Neuronal stem cell (in vitro differentiated cells): Measurements from ENCODE around the gene PCSK7.
A peak's percentile ranks its signal among the peaks of the same experiment; 100 is the strongest.

Experiments
- DNase-seq: peaks from one replicate; pipeline ENCODE4 v3.0.0-alpha.2; 2013; ENCODE audit warnings: low spot score
- H2AFZ ChIP-seq: one replicate; pipeline ENCODE4 v1.6.1; 2013; ENCODE audit warnings: mild to moderate bottlenecking, low read length, inconsistent platforms
- H2AK5ac ChIP-seq: 2 replicates; pipeline ENCODE4 v1.6.1; 2013; ENCODE audit warnings: low read depth, mild to moderate bottlenecking, inconsistent platforms, low read length, moderate library complexity, mixed read lengths
- H2BK120ac ChIP-seq: 2 replicates; pipeline ENCODE4 v1.6.1; 2013; ENCODE audit warnings: low read depth, mild to moderate bottlenecking, inconsistent platforms, low read length, moderate library complexity, mixed read lengths
- H2BK12ac ChIP-seq: one replicate; pipeline ENCODE4 v1.6.1; 2013; ENCODE audit warnings: low read length, inconsistent platforms
- H2BK15ac ChIP-seq: 2 replicates; pipeline ENCODE4 v1.6.1; 2013; ENCODE audit warnings: mild to moderate bottlenecking, low read length, inconsistent platforms, mixed read lengths
- H2BK5ac ChIP-seq: one replicate; pipeline ENCODE4 v1.6.1; 2013; ENCODE audit warnings: inconsistent platforms, mild to moderate bottlenecking, low read length, moderate library complexity
- H3K14ac ChIP-seq: one replicate; pipeline ENCODE4 v1.6.1; 2013; ENCODE audit warnings: low read length, inconsistent platforms
- H3K18ac ChIP-seq: 2 replicates; pipeline ENCODE4 v1.6.1; 2013; ENCODE audit warnings: low read length, inconsistent platforms
- H3K23ac ChIP-seq: 2 replicates; pipeline ENCODE4 v1.6.1; 2013; ENCODE audit warnings: low read depth, mild to moderate bottlenecking, mixed read lengths, low read length, inconsistent platforms; ENCODE audit not compliant: poor library complexity
- H3K27ac ChIP-seq: replicated peaks from 3 replicates; pipeline ENCODE4 v1.5.1; 2013; ENCODE audit warnings: low read length, inconsistent platforms
- H3K27me3 ChIP-seq, 3 experiments: 2 replicates each; pipeline ENCODE4 v1.6.1; 2013; ENCODE audit warnings: low read length in 3 of 3, mild to moderate bottlenecking in 2 of 3, inconsistent platforms in 1 of 3, low read depth in 1 of 3, mixed read lengths in 1 of 3, moderate library complexity in 1 of 3; ENCODE audit not compliant: control insufficient read depth in 3 of 3, insufficient read depth in 3 of 3
- H3K36me3 ChIP-seq, 2 donors: replicated peaks in 1 of 2; 2 replicates each; pipeline ENCODE4 v1.6.1; 2013; ENCODE audit warnings: low read length in 2 of 2; ENCODE audit not compliant: control insufficient read depth in 2 of 2, insufficient read depth in 2 of 2
- H3K4ac ChIP-seq: 2 replicates; pipeline ENCODE4 v1.6.1; 2013; ENCODE audit warnings: inconsistent platforms, mild to moderate bottlenecking, low read length, moderate library complexity
- H3K4me1 ChIP-seq, 2 donors: 1 replicate in 1 of 2; 2 replicates in 1 of 2; pipeline ENCODE4 v1.6.1; 2013; ENCODE audit warnings: low read length in 2 of 2, low read depth in 1 of 2; ENCODE audit not compliant: control insufficient read depth in 2 of 2, insufficient read depth in 1 of 2
- H3K4me2 ChIP-seq: one replicate; pipeline ENCODE4 v1.6.1; 2013; ENCODE audit warnings: mild to moderate bottlenecking, low read length, inconsistent platforms; ENCODE audit not compliant: insufficient read depth, poor library complexity, severe bottlenecking
- H3K4me3 ChIP-seq, 2 donors: 2 replicates each; pipeline ENCODE4 v1.5.1; 2013; ENCODE audit warnings: low read length in 2 of 2, mild to moderate bottlenecking in 2 of 2, inconsistent platforms in 1 of 2, moderate library complexity in 1 of 2
- H3K79me1 ChIP-seq: one replicate; pipeline ENCODE4 v1.6.1; 2013; ENCODE audit warnings: low read depth, mild to moderate bottlenecking, inconsistent platforms, low read length, moderate library complexity
- H3K9ac ChIP-seq: one replicate; pipeline ENCODE4 v1.6.1; 2013; ENCODE audit warnings: mild to moderate bottlenecking, low read depth, low read length, inconsistent platforms; ENCODE audit not compliant: poor library complexity
- H3K9me3 ChIP-seq, 2 donors: replicated peaks in 1 of 2; 2 replicates each; pipeline versions ENCODE3 to v1.6.1; 2013; ENCODE audit warnings: low read length in 2 of 2, mild to moderate bottlenecking in 2 of 2, inconsistent platforms in 1 of 2, low read depth in 1 of 2, mixed read lengths in 1 of 2, moderate library complexity in 1 of 2; ENCODE audit not compliant: control insufficient read depth in 2 of 2, insufficient read depth in 1 of 2
- H4K8ac ChIP-seq: one replicate; pipeline ENCODE4 v1.6.1; 2013; ENCODE audit warnings: low read depth, mild to moderate bottlenecking, inconsistent platforms, low read length, moderate library complexity
- H4K91ac ChIP-seq: one replicate; pipeline ENCODE4 v1.6.1; 2013; ENCODE audit warnings: low read length, low read depth, mild to moderate bottlenecking, inconsistent platforms; ENCODE audit not compliant: poor library complexity
- WGBS, 2 donors: extraction: QIAGEN DNeasy Blood & Tissue Kit; methylation state at CpG; one replicate each; pipeline ENCODE4 v1.1.7; 2013; ENCODE audit warnings: missing lambda C conversion rate in 2 of 2, mixed read lengths in 1 of 2; ENCODE audit not compliant: insufficient read length in 2 of 2, insufficient replicate concordance in 1 of 2; ENCODE audit errors: extremely low coverage in 2 of 2; 5-methylcytosine and 5-hydroxymethylcytosine counted together

PCSK7 gene

GRCh38 chr11:117193130-117194020 is 38.5 kb downstream of the PCSK7 start:
- no CpG with 5 or more reads among the region's 15 CpGs for WGBS, 2 donors
- no peak overlapping the region for H3K9ac ChIP-seq
- no peak overlapping the region for H3K23ac ChIP-seq
- DNase-seq = no peak
- H3K4ac ChIP-seq = no peak overlapping the region
- no peaks in the 10 kb centered on the region for H3K79me1 ChIP-seq
- no peak overlapping the region for H2BK15ac ChIP-seq
- H3K4me2 ChIP-seq = no peak overlapping the region
- H4K8ac ChIP-seq = no peak overlapping the region
- H3K14ac ChIP-seq = no peak overlapping the region
- H3K36me3 ChIP-seq = peaks cover 16 to 38% of the 10 kb centered on the region in 2 donors
- H2BK120ac ChIP-seq = no peak overlapping the region
- no peak overlapping the region for H3K27ac ChIP-seq
- H2BK12ac ChIP-seq = no peak overlapping the region
- H2AK5ac ChIP-seq = no peak overlapping the region
- H4K91ac ChIP-seq = no peak overlapping the region
- no peak overlapping the region for H3K4me3 ChIP-seq
- peaks cover 0 to 8% of the 10 kb centered on the region in 2 donors for H3K4me1 ChIP-seq
- H3K18ac ChIP-seq = no peak overlapping the region
- no peaks in the 10 kb centered on the region for H3K27me3 ChIP-seq
- no peaks in the 10 kb centered on the region for H3K9me3 ChIP-seq
- H2AFZ ChIP-seq = no peak overlapping the region
- no peak overlapping the region for H2BK5ac ChIP-seq

GRCh38 chr11:117192401-117192875 is 39.4 kb downstream of the PCSK7 start:
- Histone ChIP-seq H3K18ac (no peak overlapping the region), H2AK5ac (no peak overlapping the region), H3K9me3 (no peaks in the 10 kb centered on the region), H3K14ac (no peak overlapping the region), H3K9ac (no peak overlapping the region), H4K8ac (no peak overlapping the region), H2AFZ (no peak overlapping the region), H3K4ac (no peak overlapping the region), H3K4me3 (no peak overlapping the region), H2BK120ac (no peak overlapping the region), H3K79me1 (no peaks in the 10 kb centered on the region), H3K4me2 (no peak overlapping the region), H2BK12ac (no peak overlapping the region), H2BK15ac (no peak overlapping the region), H4K91ac (no peak overlapping the region), H2BK5ac (no peak overlapping the region), H3K27me3 (no peaks in the 10 kb centered on the region), H3K4me1 (peaks cover 0 to under 1% of the 10 kb centered on the region in 2 donors), H3K27ac (no peak overlapping the region), H3K36me3 (peaks cover 16 to 43% of the 10 kb centered on the region in 2 donors), H3K23ac (peak overlapping the region; percentile 78)
- no peak for DNase-seq
- WGBS, 2 donors = no CpG with 5 or more reads among the region's 17 CpGs

GRCh38 chr11:117191680-117192400 is 40.0 kb downstream of the PCSK7 start:
- no CpG with 5 or more reads among the region's 26 CpGs for WGBS, 2 donors
- Histone ChIP-seq H3K4me2 (no peak overlapping the region), H3K27me3 (no peaks in the 10 kb centered on the region), H3K23ac (no peak overlapping the region), H3K4ac (no peak overlapping the region), H2BK120ac (no peak overlapping the region), H2AFZ (no peak overlapping the region), H2BK12ac (no peak overlapping the region), H2BK5ac (no peak overlapping the region), H3K9me3 (no peaks in the 10 kb centered on the region), H3K9ac (peak overlapping the region; percentile 54), H3K79me1 (no peaks in the 10 kb centered on the region), H4K91ac (no peak overlapping the region), H2AK5ac (no peak overlapping the region), H3K4me3 (peak overlapping the region in 1 of 2 donors; percentile 49), H3K14ac (no peak overlapping the region), H3K27ac (no peak overlapping the region), H2BK15ac (no peak overlapping the region), H3K4me1 (no peaks in the 10 kb centered on the region), H4K8ac (no peak overlapping the region), H3K36me3 (peaks cover 18 to 46% of the 10 kb centered on the region in 2 donors), H3K18ac (peak overlapping the region; percentile 46)
- DNase-seq = no peak
